Cardiac muscle cell (in vitro differentiated cells and primary cell): Measurements from ENCODE around the gene DNAH8. TPM values are rescaled to one million over a fixed set of nuclear protein-coding genes. Genes with fewer than 3 reads are reported as not detected.

Experiments used
- DNase-seq, 2 donors: peaks; one replicate each; pipeline versions ENCODE4 v3.0.0 to v3.0.0-alpha.2; 2010 to 2017; ENCODE audit warnings: low read depth in 1 of 2, low spot score in 1 of 2
- H3K27ac ChIP-seq: fragments of 200-600 bp; sonication (generic); 2 replicates; pipeline ENCODE4 v1.5.1; 2016
- H3K27me3 ChIP-seq: fragments of 200-600 bp; sonication (generic); 2 replicates; pipeline ENCODE4 v1.6.0; 2016; ENCODE audit warnings: control low read depth
- H3K36me3 ChIP-seq: fragments of 200-600 bp; sonication (generic); 2 replicates; pipeline ENCODE4 v1.5.1; 2016; ENCODE audit warnings: control low read depth
- H3K4me1 ChIP-seq: fragments of 200-600 bp; sonication (generic); 2 replicates; pipeline ENCODE4 v1.8.1; 2017; ENCODE audit warnings: low read depth, mild to moderate bottlenecking, mixed run types
- H3K4me3 ChIP-seq: fragments of 200-600 bp; sonication (generic); 2 replicates; pipeline ENCODE4 v1.5.1; 2016; ENCODE audit warnings: mild to moderate bottlenecking
- H3K9me3 ChIP-seq: fragments of 200-600 bp; sonication (generic); 2 replicates; pipeline ENCODE4 v1.5.1; 2017; ENCODE audit warnings: low read depth, mild to moderate bottlenecking, control low read depth
- CTCF ChIP-seq: IDR thresholded peaks from 2 replicates; pipeline ENCODE4 v1.5.1; 2012; ENCODE audit warnings: low read depth, mild to moderate bottlenecking, low read length
- polyA plus RNA-seq: library from polyadenylated mRNA; unstranded; fragments of >200 nt; fragmentation: Nextera tagmentation; extraction: Ambion mirVana; gene quantifications from 2 replicates; pipeline ENCODE4 v1.2.1, GENCODE V29; 2016
- total RNA-seq: library from RNA; depleted of rRNA; stranded (reverse); fragments of >200 nt; gene quantifications from 2 replicates; pipeline ENCODE4 v1.2.3, GENCODE V29; 2016

Gene DNAH8
- total and polyA plus RNA-seq, 2 experiments from 2014 or later = not detected

- no peak overlapping the region for H3K4me3 ChIP-seq
- no peak for DNase-seq
- H3K27ac ChIP-seq = no peak overlapping the region
- no peaks in the 10 kb centered on the region for H3K9me3 ChIP-seq
- H3K4me1 ChIP-seq = no peaks in the 10 kb centered on the region
- H3K27me3 ChIP-seq = peaks cover 8% of the 10 kb centered on the region
- H3K36me3 ChIP-seq = no peaks in the 10 kb centered on the region
- TF ChIP-seq CTCF = no peak
These were observed 89.2 kb downstream of the DNAH8 start for GRCh38 chr6:38804358-38804757.

- no peak for TF ChIP-seq CTCF
- H3K27me3 ChIP-seq = peaks cover 8% of the 10 kb centered on the region
- H3K4me3 ChIP-seq = no peak overlapping the region
- no peaks in the 10 kb centered on the region for H3K9me3 ChIP-seq
- no peaks in the 10 kb centered on the region for H3K36me3 ChIP-seq
- DNase-seq = no peak
- H3K27ac ChIP-seq = no peak overlapping the region
- no peaks in the 10 kb centered on the region for H3K4me1 ChIP-seq
These were observed 90.1 kb downstream of the DNAH8 start for GRCh38 chr6:38805127-38805655.

GRCh38 chr6:38805692-38806091, 90.6 kb downstream of the DNAH8 start:
- H3K4me3 ChIP-seq = no peak overlapping the region
- no peaks in the 10 kb centered on the region for H3K9me3 ChIP-seq
- no peaks in the 10 kb centered on the region for H3K36me3 ChIP-seq
- peaks cover 8% of the 10 kb centered on the region for H3K27me3 ChIP-seq
- TF ChIP-seq CTCF = no peak
- no peak for DNase-seq
- H3K27ac ChIP-seq = no peak overlapping the region
- no peaks in the 10 kb centered on the region for H3K4me1 ChIP-seq

GRCh38 chr6:38806271-38806670, 91.2 kb downstream of the DNAH8 start:
- H3K27me3 ChIP-seq = peaks cover 8% of the 10 kb centered on the region

GRCh38 chr6:38806833-38807232, 91.7 kb downstream of the DNAH8 start:
- H3K4me3 ChIP-seq = no peak overlapping the region

More at GRCh38 chr6:38806271-38806670, 91.2 kb downstream of the DNAH8 start:
- Histone ChIP-seq H3K36me3 (no peaks in the 10 kb centered on the region), H3K27ac (no peak overlapping the region), H3K4me1 (no peaks in the 10 kb centered on the region), H3K9me3 (no peaks in the 10 kb centered on the region), H3K4me3 (no peak overlapping the region)
- no peak for DNase-seq
- TF ChIP-seq CTCF = no peak

More at GRCh38 chr6:38806833-38807232, 91.7 kb downstream of the DNAH8 start:
- Histone ChIP-seq H3K27ac (no peak overlapping the region), H3K4me1 (no peaks in the 10 kb centered on the region), H3K36me3 (no peaks in the 10 kb centered on the region), H3K27me3 (peaks cover 11% of the 10 kb centered on the region), H3K9me3 (no peaks in the 10 kb centered on the region)
- no peak for TF ChIP-seq CTCF
- DNase-seq = no peak
